ENCODE results near the gene PITPNM3. TPM values are rescaled to one million over a fixed set of nuclear protein-coding genes. Genes with fewer than 3 reads are reported as not detected.

Gene PITPNM3
- total RNA-seq, 1 donor from 2014 or later: 0.72 TPM

DNA sequence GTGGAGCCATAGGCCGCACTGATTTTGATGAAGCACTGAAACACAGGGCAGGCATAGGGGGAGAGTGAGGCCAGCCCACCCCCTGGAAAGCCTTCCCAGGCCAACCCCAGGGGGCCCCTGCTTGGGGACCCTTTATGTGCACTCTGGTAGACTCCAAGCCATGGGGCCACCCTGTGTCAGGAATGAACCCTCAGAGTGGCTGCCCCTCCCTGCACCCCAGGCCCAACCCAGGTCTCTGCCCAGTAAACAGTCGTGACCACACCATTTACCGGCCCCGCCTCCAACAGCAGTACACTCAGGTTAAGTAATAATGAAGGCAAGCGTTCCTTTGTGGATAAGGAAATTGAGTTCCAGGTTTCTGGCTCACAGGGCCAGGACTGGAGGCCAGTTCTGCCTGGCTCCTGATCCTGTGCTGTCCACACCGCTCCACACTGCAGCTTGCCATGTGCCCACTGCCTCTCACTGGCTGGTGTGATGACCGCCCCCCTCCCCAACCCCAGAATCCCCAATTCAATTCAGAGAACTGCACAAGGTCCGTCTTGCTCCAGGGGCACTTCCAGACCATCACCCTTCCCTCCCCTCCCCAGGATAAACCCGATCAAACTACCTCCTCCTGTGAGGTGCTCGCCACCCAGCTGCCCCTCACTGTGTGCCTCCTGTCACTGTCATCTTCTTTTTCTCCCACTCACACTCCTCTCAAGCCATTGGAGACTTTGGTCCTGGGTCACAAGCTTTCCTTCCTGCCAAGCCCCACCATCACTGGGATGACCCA lies 98.5 kb downstream of the PITPNM3 start:
- no peak overlapping the region for H3K4me3 Mint-ChIP-seq (ENCODE audit: unreplicated experiment)
- no peak for TF ChIP-seq CTCF (IDR thresholded peaks at IDR 0.05; ENCODE audit: unreplicated experiment)
- no peaks in the 10 kb centered on the region for H3K36me3 Mint-ChIP-seq (ENCODE audit: low read depth, unreplicated experiment)
- no peak for DNase-seq (ENCODE audit: low spot score)
- peaks cover 30% of the 10 kb centered on the region for H3K4me1 Mint-ChIP-seq (ENCODE audit: unreplicated experiment)
- H3K27ac Mint-ChIP-seq (ENCODE audit: unreplicated experiment): no peak overlapping the region
- H3K9me3 Mint-ChIP-seq (ENCODE audit: unreplicated experiment): no peaks in the 10 kb centered on the region
- peaks cover 16% of the 10 kb centered on the region for H3K27me3 Mint-ChIP-seq (ENCODE audit: unreplicated experiment)

DNA sequence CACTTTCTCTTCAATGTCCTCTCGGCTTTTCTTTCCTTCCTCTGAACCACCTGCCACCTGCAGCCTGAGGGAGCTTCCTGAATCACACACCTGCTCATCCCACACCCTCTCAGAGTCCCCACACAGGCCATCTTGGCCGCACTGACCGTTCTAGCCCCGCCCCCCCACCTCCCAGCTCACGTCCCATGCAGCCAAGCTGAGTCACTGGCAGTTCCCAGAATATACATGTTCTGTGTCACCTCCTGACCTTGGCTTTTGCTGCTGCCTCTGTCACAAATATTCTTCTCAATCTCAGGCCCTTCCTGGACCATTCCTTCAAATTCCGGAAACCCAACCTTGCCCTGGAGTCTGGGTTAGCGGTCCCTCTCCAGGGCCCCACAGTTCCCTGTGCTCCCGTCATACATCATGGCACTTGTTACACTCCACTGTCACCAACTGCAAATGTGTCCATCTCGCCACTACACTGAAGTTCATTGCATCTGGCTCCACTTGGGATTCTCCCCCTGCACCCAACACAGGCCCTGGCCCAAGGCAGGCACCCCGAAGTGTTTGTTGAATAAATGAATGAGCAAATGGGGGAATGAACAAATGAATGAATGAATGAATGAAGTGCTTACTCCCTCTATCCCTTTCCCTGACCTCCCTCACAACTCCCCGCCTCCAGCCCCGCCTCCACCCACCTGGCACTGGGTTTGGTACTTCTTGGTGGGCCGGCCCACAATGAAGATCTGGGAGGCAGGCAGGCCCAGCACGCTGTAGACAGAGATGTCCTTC lies 99.3 kb downstream of the PITPNM3 start:
- H3K4me3 Mint-ChIP-seq (ENCODE audit: unreplicated experiment): no peak overlapping the region
- DNase-seq (ENCODE audit: low spot score): no peak
- peaks cover 31% of the 10 kb centered on the region for H3K4me1 Mint-ChIP-seq (ENCODE audit: unreplicated experiment)
- H3K27me3 Mint-ChIP-seq (ENCODE audit: unreplicated experiment): peaks cover 10% of the 10 kb centered on the region
- H3K27ac Mint-ChIP-seq (ENCODE audit: unreplicated experiment): no peak overlapping the region
- no peak for TF ChIP-seq CTCF (IDR thresholded peaks at IDR 0.05; ENCODE audit: unreplicated experiment)
- H3K9me3 Mint-ChIP-seq (ENCODE audit: unreplicated experiment): no peaks in the 10 kb centered on the region
- H3K36me3 Mint-ChIP-seq (ENCODE audit: low read depth, unreplicated experiment): no peaks in the 10 kb centered on the region

DNA sequence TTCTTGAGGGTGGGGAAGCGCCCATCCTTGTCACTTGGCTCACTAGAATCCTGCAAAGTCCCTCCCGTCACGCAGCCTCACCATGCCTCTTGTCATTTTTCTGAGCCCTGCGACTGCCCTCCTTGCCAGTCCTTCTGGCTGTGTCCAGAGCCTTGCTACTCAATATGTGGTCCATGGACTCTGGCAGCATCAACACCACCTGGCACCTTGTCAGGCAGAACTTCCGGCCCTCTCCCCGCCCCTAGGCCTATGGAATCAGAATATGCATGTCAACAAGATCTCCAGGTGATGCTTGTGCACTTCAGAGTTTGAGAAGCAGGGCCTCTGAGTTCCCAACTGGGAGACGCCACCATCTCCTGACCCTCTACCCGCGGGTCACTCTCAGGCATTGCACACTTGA lies 100.0 kb downstream of the PITPNM3 start:
- Mint-ChIP-seq H3K27me3 (ENCODE audit: unreplicated experiment) (peaks cover 10% of the 10 kb centered on the region), H3K4me3 (ENCODE audit: unreplicated experiment) (no peak overlapping the region), H3K9me3 (ENCODE audit: unreplicated experiment) (no peaks in the 10 kb centered on the region), H3K36me3 (ENCODE audit: low read depth, unreplicated experiment) (no peaks in the 10 kb centered on the region), H3K27ac (ENCODE audit: unreplicated experiment) (no peak overlapping the region), H3K4me1 (ENCODE audit: unreplicated experiment) (peaks cover 31% of the 10 kb centered on the region)
- no peak for DNase-seq (ENCODE audit: low spot score)
- no peak for TF ChIP-seq CTCF (IDR thresholded peaks at IDR 0.05; ENCODE audit: unreplicated experiment)

- peaks cover 10% of the 10 kb centered on the region for H3K27me3 Mint-ChIP-seq (ENCODE audit: unreplicated experiment)
- no peaks in the 10 kb centered on the region for H3K9me3 Mint-ChIP-seq (ENCODE audit: unreplicated experiment)
- H3K4me3 Mint-ChIP-seq (ENCODE audit: unreplicated experiment): no peak overlapping the region
- DNase-seq (ENCODE audit: low spot score): peak; percentile 54
- peaks cover 34% of the 10 kb centered on the region for H3K4me1 Mint-ChIP-seq (ENCODE audit: unreplicated experiment)
- no peak for TF ChIP-seq CTCF (IDR thresholded peaks at IDR 0.05; ENCODE audit: unreplicated experiment)
- no peaks in the 10 kb centered on the region for H3K36me3 Mint-ChIP-seq (ENCODE audit: low read depth, unreplicated experiment)
- no peak overlapping the region for H3K27ac Mint-ChIP-seq (ENCODE audit: unreplicated experiment)
Measured at GRCh38 chr17:6455321-6455705, 101.0 kb downstream of the PITPNM3 start.

Measured in endothelial cell (in vitro differentiated cells).